Fibroblast of the aortic adventitia (primary cell): Measurements from ENCODE around the gene P3H2. TPM values are rescaled to one million over a fixed set of nuclear protein-coding genes. Genes with fewer than 3 reads are reported as not detected.

ENCODE experiments used
- DNase-seq: peaks from one replicate; pipeline ENCODE4 v3.0.0-alpha.2; 2010; ENCODE audit warnings: low read depth
- H3K4me3 ChIP-seq: 2 replicates; pipeline ENCODE4 v1.5.1; 2011; ENCODE audit warnings: low read depth, mild to moderate bottlenecking, control low read depth, low read length, moderate library complexity
- CTCF ChIP-seq: IDR thresholded peaks from 2 replicates; pipeline ENCODE4 v1.5.1; 2011; ENCODE audit warnings: mild to moderate bottlenecking, low read length, control low read depth, inconsistent platforms; ENCODE audit not compliant: insufficient read depth
- total RNA-seq: library from RNA; depleted of rRNA; stranded (reverse); fragments of >200 nt; gene quantifications from 2 replicates; pipeline ENCODE4 v1.2.3, GENCODE V29; 2012; ENCODE audit warnings: low replicate concordance

P3H2 gene
- total RNA-seq, 1 donor: 4.0 TPM

- DNase-seq: no peak
- no peak overlapping the region for H3K4me3 ChIP-seq
These were observed 49.9 kb downstream of the P3H2 start for GRCh38 chr3:190070622-190071347.

GRCh38 chr3:190065204-190065603 is 55.5 kb downstream of the P3H2 start:
- no peak overlapping the region for H3K4me3 ChIP-seq
- no peak for TF ChIP-seq CTCF
- DNase-seq: no peak

More at GRCh38 chr3:190070622-190071347, 49.9 kb downstream of the P3H2 start:
- TF ChIP-seq CTCF: no peak

- DNase-seq: no peak
- no peak overlapping the region for H3K4me3 ChIP-seq
- no peak for TF ChIP-seq CTCF
These were observed 56.0 kb downstream of the P3H2 start for GRCh38 chr3:190064659-190065058.

- DNase-seq: peak; percentile 88
- H3K4me3 ChIP-seq: no peak overlapping the region
- no peak for TF ChIP-seq CTCF
These were observed 56.6 kb downstream of the P3H2 start for GRCh38 chr3:190064112-190064511.

- DNase-seq: no peak
- H3K4me3 ChIP-seq: no peak overlapping the region
- no peak for TF ChIP-seq CTCF
These were observed 57.2 kb downstream of the P3H2 start for GRCh38 chr3:190063490-190063889.

- no peak overlapping the region for H3K4me3 ChIP-seq
- no peak for TF ChIP-seq CTCF
- DNase-seq: no peak
These were observed 60.4 kb downstream of the P3H2 start for GRCh38 chr3:190060192-190060775.

- TF ChIP-seq CTCF: no peak
- no peak overlapping the region for H3K4me3 ChIP-seq
- DNase-seq: no peak
These were observed 61.5 kb downstream of the P3H2 start for GRCh38 chr3:190059242-190059590.
